ENCODE data around the gene MED9.

DNA sequence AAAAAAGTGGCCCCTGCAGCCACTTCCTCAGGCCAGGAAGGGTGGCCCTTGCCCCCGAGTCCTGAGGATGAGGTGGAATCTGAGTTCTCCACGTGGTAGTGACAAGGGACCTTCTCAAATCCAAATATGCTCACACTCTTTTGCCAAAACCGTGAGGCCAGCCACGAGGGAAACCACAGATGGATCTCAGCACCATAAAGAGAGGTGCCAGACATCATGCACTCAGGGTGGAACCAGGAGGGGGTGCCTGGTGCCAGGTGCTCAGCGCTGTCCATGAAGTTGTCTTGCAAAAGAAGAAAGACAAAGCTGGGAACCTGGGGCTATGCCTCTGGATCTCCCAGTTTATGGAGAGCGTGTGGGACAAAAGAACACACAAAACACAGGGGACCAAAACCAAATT, 45.2 kb upstream of the MED9 start:
- TF ChIP-seq, protein P1, sequence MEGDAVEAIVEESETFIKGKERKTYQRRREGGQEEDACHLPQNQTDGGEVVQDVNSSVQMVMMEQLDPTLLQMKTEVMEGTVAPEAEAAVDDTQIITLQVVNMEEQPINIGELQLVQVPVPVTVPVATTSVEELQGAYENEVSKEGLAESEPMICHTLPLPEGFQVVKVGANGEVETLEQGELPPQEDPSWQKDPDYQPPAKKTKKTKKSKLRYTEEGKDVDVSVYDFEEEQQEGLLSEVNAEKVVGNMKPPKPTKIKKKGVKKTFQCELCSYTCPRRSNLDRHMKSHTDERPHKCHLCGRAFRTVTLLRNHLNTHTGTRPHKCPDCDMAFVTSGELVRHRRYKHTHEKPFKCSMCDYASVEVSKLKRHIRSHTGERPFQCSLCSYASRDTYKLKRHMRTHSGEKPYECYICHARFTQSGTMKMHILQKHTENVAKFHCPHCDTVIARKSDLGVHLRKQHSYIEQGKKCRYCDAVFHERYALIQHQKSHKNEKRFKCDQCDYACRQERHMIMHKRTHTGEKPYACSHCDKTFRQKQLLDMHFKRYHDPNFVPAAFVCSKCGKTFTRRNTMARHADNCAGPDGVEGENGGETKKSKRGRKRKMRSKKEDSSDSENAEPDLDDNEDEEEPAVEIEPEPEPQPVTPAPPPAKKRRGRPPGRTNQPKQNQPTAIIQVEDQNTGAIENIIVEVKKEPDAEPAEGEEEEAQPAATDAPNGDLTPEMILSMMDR (IDR thresholded peaks at IDR 0.05): no peak
- TF ChIP-seq EP300 (IDR thresholded peaks at IDR 0.05): no peak
